Measurements from ENCODE around the gene OLFML1.

Gene OLFML1

GRCh38 chr11:7522121-7522520 lies 36.8 kb downstream of the OLFML1 start:
- TF ChIP-seq, protein P1, sequence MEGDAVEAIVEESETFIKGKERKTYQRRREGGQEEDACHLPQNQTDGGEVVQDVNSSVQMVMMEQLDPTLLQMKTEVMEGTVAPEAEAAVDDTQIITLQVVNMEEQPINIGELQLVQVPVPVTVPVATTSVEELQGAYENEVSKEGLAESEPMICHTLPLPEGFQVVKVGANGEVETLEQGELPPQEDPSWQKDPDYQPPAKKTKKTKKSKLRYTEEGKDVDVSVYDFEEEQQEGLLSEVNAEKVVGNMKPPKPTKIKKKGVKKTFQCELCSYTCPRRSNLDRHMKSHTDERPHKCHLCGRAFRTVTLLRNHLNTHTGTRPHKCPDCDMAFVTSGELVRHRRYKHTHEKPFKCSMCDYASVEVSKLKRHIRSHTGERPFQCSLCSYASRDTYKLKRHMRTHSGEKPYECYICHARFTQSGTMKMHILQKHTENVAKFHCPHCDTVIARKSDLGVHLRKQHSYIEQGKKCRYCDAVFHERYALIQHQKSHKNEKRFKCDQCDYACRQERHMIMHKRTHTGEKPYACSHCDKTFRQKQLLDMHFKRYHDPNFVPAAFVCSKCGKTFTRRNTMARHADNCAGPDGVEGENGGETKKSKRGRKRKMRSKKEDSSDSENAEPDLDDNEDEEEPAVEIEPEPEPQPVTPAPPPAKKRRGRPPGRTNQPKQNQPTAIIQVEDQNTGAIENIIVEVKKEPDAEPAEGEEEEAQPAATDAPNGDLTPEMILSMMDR (IDR thresholded peaks at IDR 0.05; ENCODE audit: borderline replicate concordance, insufficient read depth, low read depth, low read length), result no peak
- H3K4me3 ChIP-seq (ENCODE audit: low read depth, low read length), result no peak overlapping the region

GRCh38 chr11:7522546-7522945 lies 37.2 kb downstream of the OLFML1 start:
- TF ChIP-seq, protein P1 (IDR thresholded peaks at IDR 0.05; ENCODE audit: borderline replicate concordance, insufficient read depth, low read depth, low read length), result no peak
- H3K4me3 ChIP-seq (ENCODE audit: low read depth, low read length), result no peak overlapping the region

DNA sequence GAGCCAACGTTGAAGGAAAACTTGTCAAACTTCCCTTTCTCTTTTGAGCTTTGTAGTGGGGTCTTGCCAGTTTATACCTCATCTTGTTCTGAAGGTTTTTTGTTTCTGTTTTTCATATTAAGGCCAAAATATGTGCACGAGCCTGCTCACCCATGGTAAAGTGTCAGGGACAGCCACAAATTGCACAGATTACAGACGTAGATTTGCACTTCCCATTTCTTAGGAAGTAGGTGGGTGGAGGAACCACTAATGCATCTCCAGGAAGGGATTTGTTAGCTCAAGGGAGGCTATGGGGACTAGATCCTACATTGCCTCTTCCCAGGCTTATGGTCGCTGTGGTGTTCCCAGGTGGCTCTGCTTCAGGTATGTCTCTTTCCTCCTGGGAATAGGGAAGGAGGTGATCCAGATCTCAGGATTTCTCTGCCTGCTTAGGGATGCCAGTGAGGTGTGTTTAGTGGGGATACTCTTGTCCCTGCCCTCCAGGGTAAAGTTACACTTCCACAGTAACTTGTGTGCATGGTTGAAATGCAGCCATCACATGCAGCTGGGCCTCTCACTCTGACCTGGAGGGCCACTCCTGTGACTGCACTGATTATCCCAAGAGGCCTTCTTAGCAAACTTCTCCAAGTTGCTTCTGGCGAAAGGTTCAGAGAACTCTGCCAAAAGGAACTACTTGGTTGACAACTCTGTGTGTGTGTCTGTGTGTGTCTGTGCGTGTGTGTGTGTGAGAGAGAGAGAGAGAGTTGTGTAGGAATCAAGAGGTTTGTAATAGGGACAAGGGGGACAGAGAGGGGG lies 38.3 kb downstream of the OLFML1 start:
- no peak overlapping the region for H3K4me3 ChIP-seq (ENCODE audit: low read depth, low read length)
- TF ChIP-seq, protein P1 (IDR thresholded peaks at IDR 0.05; ENCODE audit: borderline replicate concordance, insufficient read depth, low read depth, low read length), result no peak

DNA sequence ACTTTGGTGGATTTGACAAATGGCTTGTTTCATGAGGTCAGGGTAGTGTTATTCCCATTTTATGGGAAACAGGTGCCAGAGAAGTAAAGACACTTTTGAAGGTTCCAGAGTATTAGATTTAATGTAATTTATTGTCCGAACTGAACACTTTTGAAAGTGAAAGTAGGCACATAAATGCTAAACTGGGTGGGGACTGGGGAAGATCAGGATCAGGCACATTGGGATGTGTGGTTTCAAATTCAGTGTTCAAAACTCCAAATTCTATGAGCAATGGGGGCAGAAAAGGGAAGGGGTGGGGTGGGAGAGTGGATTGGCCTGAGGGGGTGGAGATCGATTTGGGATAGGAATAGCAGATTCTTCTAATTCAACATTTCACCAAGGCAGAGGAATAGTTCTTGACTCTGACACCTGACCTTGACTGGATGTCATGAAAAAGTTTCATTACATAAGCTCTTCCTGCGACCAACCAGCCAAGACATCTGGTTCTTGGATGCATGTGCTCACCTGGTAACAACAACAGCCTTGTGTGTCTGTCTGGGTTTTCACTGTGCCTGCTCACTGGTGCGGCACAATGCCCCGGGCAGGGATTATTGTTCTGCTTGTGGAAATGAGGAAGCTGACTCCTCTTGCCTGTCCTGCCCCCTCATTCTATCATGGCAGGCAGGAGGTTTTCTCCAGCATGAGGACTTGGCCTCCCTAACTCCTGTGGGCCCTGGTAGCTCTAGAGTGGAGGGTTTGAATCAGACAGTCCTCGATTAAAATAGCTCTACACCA lies 39.3 kb downstream of the OLFML1 start:
- TF ChIP-seq, protein P1 (IDR thresholded peaks at IDR 0.05; ENCODE audit: borderline replicate concordance, insufficient read depth, low read depth, low read length), result no peak
- H3K4me3 ChIP-seq (ENCODE audit: low read depth, low read length), result no peak overlapping the region

DNA sequence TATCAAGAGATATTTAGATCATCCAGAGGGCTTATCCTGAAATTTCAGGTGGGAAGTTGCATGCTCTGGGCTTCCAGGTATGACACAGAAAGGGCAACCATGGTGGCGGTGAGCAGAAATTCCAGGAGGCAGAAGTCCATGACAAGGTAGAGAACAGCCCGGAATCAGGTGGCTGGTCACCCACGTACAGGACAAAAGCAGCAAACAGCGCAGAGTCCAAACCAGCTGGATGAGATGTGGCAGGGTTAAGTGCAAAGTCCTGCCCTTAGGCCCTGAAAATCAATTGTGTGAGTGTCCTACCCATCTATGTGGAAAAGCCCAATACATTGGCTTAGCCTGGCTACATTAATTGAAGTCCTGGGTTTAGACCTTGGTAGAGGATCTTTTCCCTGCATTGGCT lies 40.1 kb downstream of the OLFML1 start:
- H3K4me3 ChIP-seq (ENCODE audit: low read depth, low read length), result no peak overlapping the region
- TF ChIP-seq, protein P1 (IDR thresholded peaks at IDR 0.05; ENCODE audit: borderline replicate concordance, insufficient read depth, low read depth, low read length), result no peak

DNA sequence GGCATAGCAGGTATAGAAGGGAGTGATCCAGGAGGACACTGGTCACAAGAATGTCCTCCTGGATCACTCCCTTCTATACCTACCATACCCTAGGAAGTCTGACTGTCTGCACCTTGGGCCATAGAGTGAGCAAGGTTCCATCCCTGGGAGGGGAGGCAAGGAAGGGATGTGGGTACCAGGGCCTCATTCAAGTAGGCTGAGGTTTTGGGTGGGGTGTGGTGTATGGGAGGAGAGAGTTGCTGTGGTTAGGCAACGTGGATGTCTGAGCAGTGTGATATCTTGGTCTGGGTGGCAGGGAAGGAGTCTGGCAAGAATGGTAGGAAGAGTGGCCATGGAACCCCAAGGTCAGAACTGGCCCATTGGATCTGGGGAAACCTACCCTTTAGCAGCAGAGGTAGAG lies 41.7 kb downstream of the OLFML1 start:
- TF ChIP-seq, protein P1 (IDR thresholded peaks at IDR 0.05; ENCODE audit: borderline replicate concordance, insufficient read depth, low read depth, low read length), result no peak
- no peak overlapping the region for H3K4me3 ChIP-seq (ENCODE audit: low read depth, low read length)

Data from GM12875 (cell line).